ENCODE results near the gene ZNF746.

The ZNF746 gene

DNA sequence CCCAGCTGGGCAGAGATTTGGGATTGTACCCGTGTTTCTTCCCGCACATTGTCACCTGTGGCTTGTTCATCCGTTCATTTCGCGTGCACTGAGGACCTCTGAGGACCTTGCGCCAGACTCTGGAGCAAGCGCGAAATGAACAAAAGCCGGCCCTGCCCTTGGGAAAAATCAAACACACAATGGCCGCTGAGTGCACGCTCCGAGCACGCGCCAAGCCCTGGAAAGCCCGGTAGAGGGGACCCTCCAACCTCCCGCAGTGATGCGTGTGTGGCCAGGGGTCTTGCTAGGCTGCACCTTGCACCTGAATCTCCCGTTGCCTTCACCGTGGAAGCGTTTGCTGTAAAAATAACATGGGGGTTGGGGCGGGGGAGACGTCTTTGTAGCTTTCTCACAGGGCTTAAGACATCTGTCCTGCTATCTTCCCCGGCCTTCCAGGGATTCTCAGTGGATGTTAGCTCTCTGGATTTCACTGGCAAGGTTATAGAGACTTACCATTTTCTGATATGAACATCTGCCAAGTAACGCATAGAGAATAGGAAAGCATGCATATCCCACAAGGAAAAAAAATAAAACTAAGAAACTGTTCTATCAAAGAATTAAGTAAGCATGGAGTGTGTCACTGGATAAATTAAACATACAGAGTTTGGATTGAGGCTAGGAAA, 74.0 kb downstream of the ZNF746 start:
- Histone ChIP-seq H3K4me3 (IDR thresholded peaks at IDR 0.05; ENCODE audit: insufficient read depth, low read depth, low read length) (no peak overlapping the region), H3K27me3 (ENCODE audit: insufficient read depth, low read depth) (no peaks in the 10 kb centered on the region), H4K20me1 (ENCODE audit: insufficient read depth) (no peaks in the 10 kb centered on the region), H2AFZ (ENCODE audit: low read depth) (no peak overlapping the region), H3K36me3 (ENCODE audit: insufficient read depth) (no peaks in the 10 kb centered on the region), H3K4me2 (no peak overlapping the region), H3K27ac (no peak overlapping the region), H3K4me1 (ENCODE audit: low read depth, poor library complexity, severe bottlenecking) (no peaks in the 10 kb centered on the region), H3K79me2 (ENCODE audit: insufficient read depth, low read depth) (no peaks in the 10 kb centered on the region), H3K9ac (no peak overlapping the region)
- TF ChIP-seq, protein P1, sequence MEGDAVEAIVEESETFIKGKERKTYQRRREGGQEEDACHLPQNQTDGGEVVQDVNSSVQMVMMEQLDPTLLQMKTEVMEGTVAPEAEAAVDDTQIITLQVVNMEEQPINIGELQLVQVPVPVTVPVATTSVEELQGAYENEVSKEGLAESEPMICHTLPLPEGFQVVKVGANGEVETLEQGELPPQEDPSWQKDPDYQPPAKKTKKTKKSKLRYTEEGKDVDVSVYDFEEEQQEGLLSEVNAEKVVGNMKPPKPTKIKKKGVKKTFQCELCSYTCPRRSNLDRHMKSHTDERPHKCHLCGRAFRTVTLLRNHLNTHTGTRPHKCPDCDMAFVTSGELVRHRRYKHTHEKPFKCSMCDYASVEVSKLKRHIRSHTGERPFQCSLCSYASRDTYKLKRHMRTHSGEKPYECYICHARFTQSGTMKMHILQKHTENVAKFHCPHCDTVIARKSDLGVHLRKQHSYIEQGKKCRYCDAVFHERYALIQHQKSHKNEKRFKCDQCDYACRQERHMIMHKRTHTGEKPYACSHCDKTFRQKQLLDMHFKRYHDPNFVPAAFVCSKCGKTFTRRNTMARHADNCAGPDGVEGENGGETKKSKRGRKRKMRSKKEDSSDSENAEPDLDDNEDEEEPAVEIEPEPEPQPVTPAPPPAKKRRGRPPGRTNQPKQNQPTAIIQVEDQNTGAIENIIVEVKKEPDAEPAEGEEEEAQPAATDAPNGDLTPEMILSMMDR (conservative IDR thresholded peaks at IDR 0.05; ENCODE audit: low read depth, low read length), result no peak

DNA sequence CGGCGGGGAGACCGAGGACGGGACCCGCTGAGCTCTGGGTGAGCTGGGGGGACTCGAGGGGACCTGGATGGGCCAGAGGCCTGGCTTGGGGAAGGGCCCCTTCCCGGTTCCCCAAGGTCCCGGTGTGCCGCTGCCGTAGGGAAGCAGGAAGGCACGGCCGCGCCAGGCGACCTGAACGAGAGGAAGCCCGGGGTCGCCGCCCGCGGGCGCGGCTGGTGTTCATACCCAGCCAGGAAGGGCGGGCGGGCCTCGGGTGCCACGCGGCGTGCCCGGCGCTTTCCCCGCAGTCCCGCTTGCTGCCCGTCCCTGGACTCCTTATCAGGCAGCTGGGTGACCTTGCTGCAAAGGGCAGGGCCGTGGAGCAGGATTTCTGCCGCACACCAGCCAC, 74.7 kb downstream of the ZNF746 start:
- no peaks in the 10 kb centered on the region for H4K20me1 ChIP-seq (ENCODE audit: insufficient read depth)
- H3K27me3 ChIP-seq (ENCODE audit: insufficient read depth, low read depth), result no peaks in the 10 kb centered on the region
- H3K4me3 ChIP-seq (IDR thresholded peaks at IDR 0.05; ENCODE audit: insufficient read depth, low read depth, low read length), result no peak overlapping the region
- H3K4me2 ChIP-seq, result 0 out of 2 replicates have a peak overlapping the region, but pooled peaks have one; percentile 8
- no peak overlapping the region for H3K9ac ChIP-seq
- peak overlapping the region; percentile 58; the same call in 1 of the 2 replicates for H2AFZ ChIP-seq (ENCODE audit: low read depth)
- no peaks in the 10 kb centered on the region for H3K36me3 ChIP-seq (ENCODE audit: insufficient read depth)
- TF ChIP-seq, protein P1 (conservative IDR thresholded peaks at IDR 0.05; ENCODE audit: low read depth, low read length), result no peak
- no peaks in the 10 kb centered on the region for H3K4me1 ChIP-seq (ENCODE audit: low read depth, poor library complexity, severe bottlenecking)
- no peak overlapping the region for H3K27ac ChIP-seq
- no peaks in the 10 kb centered on the region for H3K79me2 ChIP-seq (ENCODE audit: insufficient read depth, low read depth)

All from KMS-11 (cell line).